Tibial artery (tissue), 4 donors: ENCODE measurements around the gene GTPBP6.
"Not testable (repeated sequence)": the region's sequence is repeated elsewhere in the genome, so short reads cannot be mapped to it uniquely, and the experiment has no call there.

ENCODE experiments used
- DNase-seq, 2 donors: peaks; one replicate each; pipeline ENCODE4 v3.0.0-alpha.2; 2019
- H3K27ac ChIP-seq, 2 donors: fragments of 200-600 bp; sonication (generic) in 1 of 2; 1 replicate in 1 of 2; 2 replicates in 1 of 2; pipeline ENCODE4 v1.5.1; 2018 to 2019; ENCODE audit warnings: mild to moderate bottlenecking in 1 of 2
- H3K27me3 ChIP-seq, 2 donors: fragments of 200-600 bp; sonication (generic) in 1 of 2; one replicate each; pipeline versions ENCODE4 v1.5.1 to v1.6.0; 2016 to 2019
- H3K36me3 ChIP-seq, 3 donors: fragments of 200-600 bp; sonication (generic) in 2 of 3; one replicate each; pipeline ENCODE4 v1.5.1; 2016 to 2019; ENCODE audit warnings: mild to moderate bottlenecking in 2 of 3
- H3K4me1 ChIP-seq, 4 donors: fragments of 200-600 bp; sonication (generic) in 2 of 4; 1 replicate in 3 of 4; 2 replicates in 1 of 4; pipeline ENCODE4 v1.5.1; 2016 to 2019
- H3K4me3 ChIP-seq, 2 donors: fragments of 200-600 bp; sonication (generic) in 1 of 2; 1 replicate in 1 of 2; 2 replicates in 1 of 2; pipeline ENCODE4 v1.5.1; 2018 to 2019; ENCODE audit warnings: mild to moderate bottlenecking in 2 of 2
- H3K9me3 ChIP-seq, 3 donors: fragments of 200-600 bp; sonication (generic) in 1 of 3; one replicate each; pipeline ENCODE4 v1.5.1; 2016 to 2019
- CTCF ChIP-seq, 2 experiments: fragments of 200-600 bp in 1 of 2; fragments of 450-650 bp in 1 of 2; IDR thresholded peaks; one replicate each; pipeline ENCODE4 v1.5.1; 2017 to 2019; ENCODE audit warnings: antibody characterized with exemption in 2 of 2, mild to moderate bottlenecking in 1 of 2, moderate library complexity in 1 of 2
- intact Hi-C: fragments of 100-400 bp; cut with DNase I; formaldehyde crosslinking; loops from one replicate; pipeline ENCODE4 v1.15.0; 2023; ENCODE audit warnings: low total_unique reads

Gene GTPBP6

DNA sequence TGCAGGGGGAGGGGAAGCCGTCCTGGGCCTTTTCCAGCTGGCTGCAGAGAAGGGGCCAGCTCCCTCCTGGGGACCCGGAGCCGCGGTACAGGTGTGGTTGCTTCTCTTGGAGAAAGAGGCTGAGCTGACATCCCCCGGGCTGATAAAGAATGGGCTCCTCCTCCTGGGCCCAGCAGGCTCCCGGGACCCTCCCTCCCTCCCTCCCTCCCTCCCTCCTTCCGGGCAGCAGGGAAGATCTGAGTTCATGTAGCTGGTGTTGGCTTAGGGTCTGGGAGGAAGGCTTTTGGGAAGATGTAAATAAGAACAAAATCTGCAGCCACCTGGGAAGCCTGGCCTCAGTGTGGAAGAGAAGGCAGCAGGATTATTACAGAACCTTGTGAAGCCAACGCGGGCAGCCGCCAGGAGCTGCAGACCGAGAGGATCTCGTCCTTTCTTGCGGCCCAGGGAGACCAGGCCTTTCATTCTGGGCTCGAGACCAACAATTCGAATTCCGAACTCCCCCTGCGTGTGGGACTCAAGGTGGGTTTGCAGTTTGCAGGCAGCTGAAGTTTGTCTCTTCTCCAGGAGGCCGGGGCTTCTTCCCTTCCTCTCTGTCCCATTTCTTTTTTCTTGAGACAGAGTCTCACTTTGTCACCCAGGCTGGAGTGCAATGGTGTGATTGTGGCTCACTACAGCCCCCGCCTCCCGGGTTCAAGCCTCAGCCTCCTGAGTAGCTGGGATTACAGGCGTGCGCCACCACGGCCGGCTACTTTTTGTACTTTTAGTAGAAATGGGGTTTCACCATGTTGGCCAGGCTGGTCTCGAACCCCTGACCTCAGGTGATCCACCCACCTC lies 37.2 kb downstream of the GTPBP6 start, which contains the start of gene PLCXD1:
TSS of gene PLCXD1 (plus strand) at position 216 of the 834 bp plus-strand sequence. CDS start 2,807 bp downstream, outside the sequence.
- TF ChIP-seq CTCF (IDR thresholded peaks at IDR 0.05): no peak
- peak within 1 kb of the TSS; percentile 6 to 29 for H3K4me3 ChIP-seq
- intact Hi-C loops: no loop called here
- peaks cover 0 to 10% of the 10 kb centered on the region in 2 donors for H3K27me3 ChIP-seq
- no peaks in the 10 kb centered on the region for H3K36me3 ChIP-seq
- H3K4me1 ChIP-seq: peaks cover 0 to 19% (median 13%) of the 10 kb centered on the region in 4 donors
- H3K9me3 ChIP-seq: no peaks in the 10 kb centered on the region
- no peak within 1 kb of the TSS for H3K27ac ChIP-seq
- DNase-seq: peak in 1 of 2 donors; percentile 20

- DNase-seq, intact Hi-C loops, H3K9me3 ChIP-seq, H3K36me3 ChIP-seq, H3K27ac ChIP-seq: not testable (repeated sequence)
- H3K4me1 ChIP-seq: peaks cover 0 to 25% (median 19%) of the 10 kb centered on the region in 4 donors
- peak overlapping the region in 1 of 2 donors; percentile 29 for H3K4me3 ChIP-seq
- peaks cover 0 to 13% of the 10 kb centered on the region in 2 donors for H3K27me3 ChIP-seq
Measured at GRCh38 chrX:280722-281121, 37.9 kb downstream of the GTPBP6 start.

GRCh38 chrX:279757-280604 lies 38.6 kb downstream of the GTPBP6 start:
- H3K27ac ChIP-seq: not testable (repeated sequence)
- peak in 1 of 2 donors; percentile 6 for DNase-seq

GRCh38 chrX:276581-277201 lies 41.9 kb downstream of the GTPBP6 start:
- peaks cover 0 to 17% of the 10 kb centered on the region in 2 donors for H3K27me3 ChIP-seq
- TF ChIP-seq CTCF (IDR thresholded peaks at IDR 0.05): no peak
- H3K9me3 ChIP-seq: no peaks in the 10 kb centered on the region
- peak in 1 of 2 donors; percentile 22 for DNase-seq
- H3K4me1 ChIP-seq: peaks cover 0 to 25% (median 23%) of the 10 kb centered on the region in 4 donors
- intact Hi-C loops: no loop called here
- peak overlapping the region; percentile 42 to 56 for H3K4me3 ChIP-seq
- no peaks in the 10 kb centered on the region for H3K36me3 ChIP-seq
- peak overlapping the region in 1 of 2 donors; percentile 0 for H3K27ac ChIP-seq

More at GRCh38 chrX:279757-280604, 38.6 kb downstream of the GTPBP6 start:
- Histone ChIP-seq H3K4me1 (peaks cover 0 to 31% (median 23%) of the 10 kb centered on the region in 4 donors), H3K27me3 (peaks cover 0 to 17% of the 10 kb centered on the region in 2 donors)
- H3K4me3 ChIP-seq, intact Hi-C loops, H3K9me3 ChIP-seq, H3K36me3 ChIP-seq: not testable (repeated sequence)

DNA sequence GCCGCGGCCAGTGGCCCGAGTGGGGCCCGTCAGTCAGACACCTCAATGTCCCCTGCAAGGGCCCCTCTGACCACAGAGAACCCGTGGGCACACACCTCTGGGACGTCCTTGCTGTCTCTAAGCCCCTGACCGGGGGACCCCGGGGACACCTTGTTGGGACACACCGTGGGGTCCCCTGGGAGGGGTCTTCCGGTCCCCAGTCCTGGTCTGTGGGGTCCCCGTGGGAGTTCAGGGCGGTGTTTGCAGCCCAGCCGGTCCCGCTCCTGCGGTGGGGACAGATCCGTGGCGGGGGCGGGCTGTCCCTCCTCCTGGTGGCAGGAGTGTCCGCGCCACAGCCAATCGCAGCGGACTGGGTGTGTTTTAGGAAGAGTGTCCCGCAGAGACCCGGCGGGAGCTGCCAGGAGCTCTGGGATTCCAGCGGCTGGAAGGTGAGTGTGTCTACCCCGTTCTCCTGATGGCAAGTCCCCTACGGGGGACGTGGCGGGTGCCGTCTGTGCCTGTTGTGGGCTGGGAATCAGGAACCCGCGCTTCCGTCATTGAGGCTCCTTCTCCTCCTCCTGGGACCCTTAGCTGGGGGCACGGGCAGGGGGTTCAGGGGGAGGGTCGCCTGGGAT lies 42.5 kb downstream of the GTPBP6 start:
- H3K4me1 ChIP-seq: peaks cover 0 to 19% (median 18%) of the 10 kb centered on the region in 4 donors
- intact Hi-C loops: no loop called here
- no peaks in the 10 kb centered on the region for H3K36me3 ChIP-seq
- H3K9me3 ChIP-seq: no peaks in the 10 kb centered on the region
- TF ChIP-seq CTCF (IDR thresholded peaks at IDR 0.05): peak; percentile 13 to 30
- H3K4me3 ChIP-seq: peak overlapping the region; percentile 42 to 56
- DNase-seq: peak; percentile 82
- H3K27ac ChIP-seq: peak overlapping the region in 1 of 2 donors; percentile 0
- H3K27me3 ChIP-seq: peaks cover 0 to 17% of the 10 kb centered on the region in 2 donors

- Histone ChIP-seq H3K27ac (no peak overlapping the region), H3K36me3 (no peaks in the 10 kb centered on the region), H3K27me3 (peaks cover 0 to 17% of the 10 kb centered on the region in 2 donors), H3K4me3 (peak overlapping the region; percentile 42 to 56), H3K4me1 (peaks cover 0 to 18% (median 16%) of the 10 kb centered on the region in 4 donors), H3K9me3 (no peaks in the 10 kb centered on the region)
- DNase-seq: peak in 1 of 2 donors; percentile 18
- no peak for TF ChIP-seq CTCF (IDR thresholded peaks at IDR 0.05)
- intact Hi-C loops: no loop called here
Measured at GRCh38 chrX:275476-275966, 43.1 kb downstream of the GTPBP6 start.
